ENCODE data around the gene GALNT14.

DNA sequence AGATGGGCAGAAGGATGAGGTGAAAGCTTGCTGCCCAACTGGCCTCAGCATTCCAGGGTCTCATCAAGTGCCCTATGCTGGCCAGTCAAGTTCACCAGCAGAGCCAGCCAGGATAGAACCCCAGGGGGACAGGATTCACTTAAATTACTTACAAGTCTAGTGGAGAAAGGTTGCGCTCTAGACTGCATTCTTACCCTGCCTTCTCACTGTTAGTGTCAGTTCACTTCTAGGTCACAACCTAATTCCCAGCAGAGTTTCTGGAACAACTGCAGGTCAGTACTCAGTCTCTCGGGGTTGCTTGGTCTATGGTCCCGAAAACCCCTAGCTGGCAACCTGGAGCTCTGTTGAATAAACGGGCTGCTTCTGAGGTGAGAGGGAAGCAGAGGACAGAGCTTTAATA is 32.9 kb upstream of the GALNT14 start:
- no peak for TF ChIP-seq GTF2E2 (tag; IDR thresholded peaks at IDR 0.05)
- TF ChIP-seq BRCA1 (IDR thresholded peaks at IDR 0.05): no peak
- no peak for TF ChIP-seq BRCA1 (CRISPR knock-in tag; IDR thresholded peaks at IDR 0.05)
- no peak for TF ChIP-seq IRF9 (tag; IDR thresholded peaks at IDR 0.05)
- TF ChIP-seq RAD21 (CRISPR knock-in tag; conservative IDR thresholded peaks at IDR 0.05 in 1 of 2, IDR thresholded peaks at IDR 0.05 in 1 of 2): no peak
- TF ChIP-seq CTCF (IDR thresholded peaks at IDR 0.05 in 2 of 3, conservative IDR thresholded peaks at IDR 0.05 in 1 of 3; ENCODE audit: insufficient read depth in 2 of 3, low read depth in 1 of 3, low read length in 3 of 3): no peak
